Measurements from ENCODE around the gene NAP1L5.
A peak's percentile ranks its signal among the peaks of the same experiment; 100 is the strongest.

Gene NAP1L5

GRCh38 chr4:88731381-88731780, 33.8 kb upstream of the NAP1L5 start:
- Mint-ChIP-seq H3K9me3 (no peaks in the 10 kb centered on the region), H3K36me3 (peaks cover 11% of the 10 kb centered on the region), H3K27me3 (no peaks in the 10 kb centered on the region), H3K4me3 (no peak overlapping the region), H3K27ac (no peak overlapping the region), H3K4me1 (peaks cover 3% of the 10 kb centered on the region)
- ATAC-seq (ENCODE audit: low read depth) (no peak), DNase-seq (ENCODE audit: low spot score in 2 of 2) (no peak)

- no peak for DNase-seq (ENCODE audit: low spot score in 2 of 2)
- Mint-ChIP-seq H3K27ac (no peak overlapping the region), H3K4me3 (no peak overlapping the region), H3K4me1 (no peaks in the 10 kb centered on the region), H3K9me3 (no peaks in the 10 kb centered on the region), H3K27me3 (no peaks in the 10 kb centered on the region), H3K36me3 (peaks cover 11% of the 10 kb centered on the region)
- ATAC-seq (ENCODE audit: low read depth): no peak
Observed at GRCh38 chr4:88730811-88731210, 33.2 kb upstream of the NAP1L5 start.

GRCh38 chr4:88729146-88729760, 31.6 kb upstream of the NAP1L5 start:
- no peak overlapping the region for H3K27ac Mint-ChIP-seq
- no peak overlapping the region for H3K4me3 Mint-ChIP-seq
- H3K27me3 Mint-ChIP-seq: no peaks in the 10 kb centered on the region
- H3K36me3 Mint-ChIP-seq: peaks cover 11% of the 10 kb centered on the region
- ATAC-seq (ENCODE audit: low read depth) (no peak), DNase-seq (ENCODE audit: low spot score in 2 of 2) (no peak)
- no peaks in the 10 kb centered on the region for H3K9me3 Mint-ChIP-seq
- H3K4me1 Mint-ChIP-seq: no peaks in the 10 kb centered on the region

- Mint-ChIP-seq H3K4me1 (no peaks in the 10 kb centered on the region), H3K36me3 (peaks cover 11% of the 10 kb centered on the region), H3K9me3 (no peaks in the 10 kb centered on the region), H3K4me3 (no peak overlapping the region), H3K27ac (no peak overlapping the region), H3K27me3 (no peaks in the 10 kb centered on the region)
- no peak for DNase-seq (ENCODE audit: low spot score in 2 of 2)
- ATAC-seq (ENCODE audit: low read depth): no peak
Observed at GRCh38 chr4:88728146-88728545, 30.5 kb upstream of the NAP1L5 start.

- no peak for DNase-seq (ENCODE audit: low spot score in 2 of 2)
- no peaks in the 10 kb centered on the region for H3K4me1 Mint-ChIP-seq
Observed at GRCh38 chr4:88725986-88726385, 28.4 kb upstream of the NAP1L5 start.

GRCh38 chr4:88725143-88725542, 27.5 kb upstream of the NAP1L5 start:
- no peaks in the 10 kb centered on the region for H3K4me1 Mint-ChIP-seq
- H3K27me3 Mint-ChIP-seq: no peaks in the 10 kb centered on the region
- H3K9me3 Mint-ChIP-seq: no peaks in the 10 kb centered on the region
- peaks cover 18% of the 10 kb centered on the region for H3K36me3 Mint-ChIP-seq
- H3K27ac Mint-ChIP-seq: no peak overlapping the region
- H3K4me3 Mint-ChIP-seq: no peak overlapping the region
- no peak for ATAC-seq (ENCODE audit: low read depth)
- no peak for DNase-seq (ENCODE audit: low spot score in 2 of 2)

More at GRCh38 chr4:88725986-88726385, 28.4 kb upstream of the NAP1L5 start:
- H3K27ac Mint-ChIP-seq: no peak overlapping the region
- H3K4me3 Mint-ChIP-seq: no peak overlapping the region
- no peak for ATAC-seq (ENCODE audit: low read depth)
- peaks cover 11% of the 10 kb centered on the region for H3K36me3 Mint-ChIP-seq
- no peaks in the 10 kb centered on the region for H3K27me3 Mint-ChIP-seq
- no peaks in the 10 kb centered on the region for H3K9me3 Mint-ChIP-seq

- ATAC-seq (ENCODE audit: low read depth) (no peak), DNase-seq (ENCODE audit: low spot score in 2 of 2) (no peak)
- Mint-ChIP-seq H3K27me3 (no peaks in the 10 kb centered on the region), H3K4me1 (no peaks in the 10 kb centered on the region), H3K9me3 (no peaks in the 10 kb centered on the region), H3K27ac (no peak overlapping the region), H3K4me3 (no peak overlapping the region), H3K36me3 (peaks cover 22% of the 10 kb centered on the region)
Observed at GRCh38 chr4:88724406-88724805, 26.8 kb upstream of the NAP1L5 start.

- ATAC-seq (ENCODE audit: low read depth): no peak
- no peaks in the 10 kb centered on the region for H3K9me3 Mint-ChIP-seq
- H3K4me1 Mint-ChIP-seq: no peaks in the 10 kb centered on the region
- H3K27ac Mint-ChIP-seq: no peak overlapping the region
- H3K36me3 Mint-ChIP-seq: peaks cover 26% of the 10 kb centered on the region
- DNase-seq (ENCODE audit: low spot score in 2 of 2): no peak
- H3K27me3 Mint-ChIP-seq: no peaks in the 10 kb centered on the region
- H3K4me3 Mint-ChIP-seq: no peak overlapping the region
Observed at GRCh38 chr4:88722828-88723227, 25.2 kb upstream of the NAP1L5 start.

GRCh38 chr4:88722276-88722780, 24.7 kb upstream of the NAP1L5 start:
- no peak for DNase-seq (ENCODE audit: low spot score in 2 of 2)
- Mint-ChIP-seq H3K4me1 (no peaks in the 10 kb centered on the region), H3K27ac (no peak overlapping the region), H3K27me3 (no peaks in the 10 kb centered on the region), H3K9me3 (peaks cover 4% of the 10 kb centered on the region), H3K36me3 (peaks cover 27% of the 10 kb centered on the region), H3K4me3 (no peak overlapping the region)
- no peak for ATAC-seq (ENCODE audit: low read depth)

- Mint-ChIP-seq H3K27ac (no peak overlapping the region), H3K4me1 (no peaks in the 10 kb centered on the region), H3K4me3 (no peak overlapping the region), H3K9me3 (peaks cover 9% of the 10 kb centered on the region), H3K36me3 (peaks cover 38% of the 10 kb centered on the region), H3K27me3 (no peaks in the 10 kb centered on the region)
- no peak for ATAC-seq (ENCODE audit: low read depth)
- no peak for DNase-seq (ENCODE audit: low spot score in 2 of 2)
Observed at GRCh38 chr4:88720451-88721428, 23.1 kb upstream of the NAP1L5 start.

GRCh38 chr4:88719381-88719780, 21.8 kb upstream of the NAP1L5 start:
- no peak for ATAC-seq (ENCODE audit: low read depth)
- no peaks in the 10 kb centered on the region for H3K27me3 Mint-ChIP-seq
- H3K27ac Mint-ChIP-seq: peak overlapping the region; percentile 47
- no peak for DNase-seq (ENCODE audit: low spot score in 2 of 2)
- no peaks in the 10 kb centered on the region for H3K4me1 Mint-ChIP-seq
- H3K4me3 Mint-ChIP-seq: no peak overlapping the region
- H3K9me3 Mint-ChIP-seq: peaks cover 12% of the 10 kb centered on the region
- H3K36me3 Mint-ChIP-seq: peaks cover 51% of the 10 kb centered on the region

- Mint-ChIP-seq H3K4me1 (no peaks in the 10 kb centered on the region), H3K27ac (no peak overlapping the region), H3K9me3 (peaks cover 12% of the 10 kb centered on the region), H3K27me3 (no peaks in the 10 kb centered on the region), H3K4me3 (no peak overlapping the region), H3K36me3 (peaks cover 59% of the 10 kb centered on the region)
- no peak for DNase-seq (ENCODE audit: low spot score in 2 of 2)
- no peak for ATAC-seq (ENCODE audit: low read depth)
Observed at GRCh38 chr4:88718098-88718497, 20.5 kb upstream of the NAP1L5 start.

- ATAC-seq (ENCODE audit: low read depth) (no peak), DNase-seq (ENCODE audit: low spot score in 2 of 2) (no peak)
- peaks cover 76% of the 10 kb centered on the region for H3K36me3 Mint-ChIP-seq
- H3K4me3 Mint-ChIP-seq: no peak overlapping the region
- no peaks in the 10 kb centered on the region for H3K27me3 Mint-ChIP-seq
- H3K27ac Mint-ChIP-seq: no peak overlapping the region
- H3K4me1 Mint-ChIP-seq: no peaks in the 10 kb centered on the region
- H3K9me3 Mint-ChIP-seq: peaks cover 15% of the 10 kb centered on the region
Observed at GRCh38 chr4:88713782-88714181, 16.2 kb upstream of the NAP1L5 start.

- Mint-ChIP-seq H3K27me3 (no peaks in the 10 kb centered on the region), H3K36me3 (peaks cover 76% of the 10 kb centered on the region), H3K4me3 (no peak overlapping the region), H3K9me3 (peaks cover 5% of the 10 kb centered on the region), H3K4me1 (no peaks in the 10 kb centered on the region), H3K27ac (no peak overlapping the region)
- DNase-seq (ENCODE audit: low spot score in 2 of 2): no peak
- ATAC-seq (ENCODE audit: low read depth): no peak
Observed at GRCh38 chr4:88709989-88710388, 12.4 kb upstream of the NAP1L5 start.

All from memory B cell (primary cell).